ENCODE data around the gene KCNH1. TPM values are rescaled to one million over a fixed set of nuclear protein-coding genes. Genes with fewer than 3 reads are reported as not detected.
"Not testable (repeated sequence)": the region's sequence is repeated elsewhere in the genome, so short reads cannot be mapped to it uniquely, and the experiment has no call there.

KCNH1 gene
- total RNA-seq, 1 donor from 2014 or later, result 0.21 TPM

- no peak for TF ChIP-seq CTCF (conservative IDR thresholded peaks at IDR 0.05)
- H3K27ac Mint-ChIP-seq (ENCODE audit: unreplicated experiment), result no peak overlapping the region
- no peak for DNase-seq (ENCODE audit: low read depth, low spot score)
Observed at GRCh38 chr1:211019266-211019665, 114.7 kb downstream of the KCNH1 start.

GRCh38 chr1:211018690-211019089 lies 115.3 kb downstream of the KCNH1 start:
- no peak overlapping the region for H3K4me3 Mint-ChIP-seq
- DNase-seq (ENCODE audit: low read depth, low spot score), result no peak
- H3K27me3 Mint-ChIP-seq (ENCODE audit: low read depth), result peaks cover 23% of the 10 kb centered on the region
- H3K36me3 Mint-ChIP-seq (ENCODE audit: low read depth), result no peaks in the 10 kb centered on the region
- H3K4me1 Mint-ChIP-seq, result no peaks in the 10 kb centered on the region
- no peak for TF ChIP-seq CTCF (conservative IDR thresholded peaks at IDR 0.05)
- H3K9me3 Mint-ChIP-seq, result peaks cover 5% of the 10 kb centered on the region
- H3K27ac Mint-ChIP-seq (ENCODE audit: unreplicated experiment), result no peak overlapping the region

More at GRCh38 chr1:211019266-211019665, 114.7 kb downstream of the KCNH1 start:
- Mint-ChIP-seq H3K4me3 (no peak overlapping the region), H3K27me3 (ENCODE audit: low read depth) (peaks cover 19% of the 10 kb centered on the region), H3K9me3 (peaks cover 5% of the 10 kb centered on the region), H3K4me1 (no peaks in the 10 kb centered on the region), H3K36me3 (ENCODE audit: low read depth) (no peaks in the 10 kb centered on the region)

GRCh38 chr1:211017075-211017718 lies 116.8 kb downstream of the KCNH1 start:
- DNase-seq (ENCODE audit: low read depth, low spot score), result no peak
- TF ChIP-seq CTCF (conservative IDR thresholded peaks at IDR 0.05), result no peak
- H3K9me3 Mint-ChIP-seq, result peaks cover 5% of the 10 kb centered on the region
- H3K36me3 Mint-ChIP-seq (ENCODE audit: low read depth), result no peaks in the 10 kb centered on the region
- no peaks in the 10 kb centered on the region for H3K4me1 Mint-ChIP-seq
- H3K4me3 Mint-ChIP-seq, result no peak overlapping the region
- no peak overlapping the region for H3K27ac Mint-ChIP-seq (ENCODE audit: unreplicated experiment)
- peaks cover 33% of the 10 kb centered on the region for H3K27me3 Mint-ChIP-seq (ENCODE audit: low read depth)

- H3K36me3 Mint-ChIP-seq (ENCODE audit: low read depth), result no peaks in the 10 kb centered on the region
- DNase-seq (ENCODE audit: low read depth, low spot score), result no peak
- H3K4me1 Mint-ChIP-seq, result no peaks in the 10 kb centered on the region
- H3K9me3 Mint-ChIP-seq, result peaks cover 3% of the 10 kb centered on the region
- no peak overlapping the region for H3K4me3 Mint-ChIP-seq
- no peak overlapping the region for H3K27ac Mint-ChIP-seq (ENCODE audit: unreplicated experiment)
- peaks cover 24% of the 10 kb centered on the region for H3K27me3 Mint-ChIP-seq (ENCODE audit: low read depth)
- TF ChIP-seq CTCF (conservative IDR thresholded peaks at IDR 0.05), result no peak
Observed at GRCh38 chr1:211014275-211014674, 119.7 kb downstream of the KCNH1 start.

GRCh38 chr1:211013346-211014240 lies 120.4 kb downstream of the KCNH1 start:
- H3K36me3 Mint-ChIP-seq (ENCODE audit: low read depth), result no peaks in the 10 kb centered on the region
- H3K4me3 Mint-ChIP-seq, result no peak overlapping the region
- peaks cover 3% of the 10 kb centered on the region for H3K9me3 Mint-ChIP-seq
- H3K4me1 Mint-ChIP-seq, result no peaks in the 10 kb centered on the region
- H3K27ac Mint-ChIP-seq (ENCODE audit: unreplicated experiment), result no peak overlapping the region
- no peak for DNase-seq (ENCODE audit: low read depth, low spot score)
- TF ChIP-seq CTCF (conservative IDR thresholded peaks at IDR 0.05), result no peak
- H3K27me3 Mint-ChIP-seq (ENCODE audit: low read depth), result peaks cover 24% of the 10 kb centered on the region

GRCh38 chr1:211011128-211011527 lies 122.8 kb downstream of the KCNH1 start:
- not testable (repeated sequence) for H3K27ac Mint-ChIP-seq (ENCODE audit: unreplicated experiment); DNase-seq (ENCODE audit: low read depth, low spot score); H3K9me3 Mint-ChIP-seq; H3K4me1 Mint-ChIP-seq; H3K36me3 Mint-ChIP-seq (ENCODE audit: low read depth); H3K4me3 Mint-ChIP-seq
- H3K27me3 Mint-ChIP-seq (ENCODE audit: low read depth), result peaks cover 29% of the 10 kb centered on the region

All from neural crest cell (in vitro differentiated cells).